Ovary (tissue), 3 donors: ENCODE measurements around the gene FMNL2.

Source experiments
- CTCF ChIP-seq, 3 donors: fragments of 450-650 bp in 2 of 3; fragments of 200-600 bp in 1 of 3; IDR thresholded peaks; one replicate each; pipeline versions ENCODE4 v1.5.1 to v1.8.0; 2016 to 2022; ENCODE audit warnings: antibody characterized with exemption in 3 of 3, mild to moderate bottlenecking in 1 of 3
- POLR2A ChIP-seq: fragments of 450-650 bp; IDR thresholded peaks from one replicate; pipeline ENCODE4 v1.6.1; 2017; ENCODE audit warnings: antibody characterized with exemption, mild to moderate bottlenecking, moderate library complexity
- donor health status: DM: no; HTN: no; CAD: no.

GRCh38 chr2:152410165-152410597 is 75.2 kb downstream of the FMNL2 start:
- TF ChIP-seq CTCF (IDR thresholded peaks at IDR 0.05) (no peak), POLR2A (no peak)
